Measurements from ENCODE around the gene EHBP1L1. TPM values are rescaled to one million over a fixed set of nuclear protein-coding genes. Genes with fewer than 3 reads are reported as not detected.

EHBP1L1 gene
- polyA plus RNA-seq, 1 donor from 2014 or later = 18.3 TPM

GRCh38 chr11:65571420-65571819 is 4.4 kb upstream of the EHBP1L1 start:
- peaks cover 15% of the 10 kb centered on the region for H4K20me1 ChIP-seq (ENCODE audit: insufficient read depth)
- peaks cover 54% of the 10 kb centered on the region for H3K79me2 ChIP-seq (replicated peaks; ENCODE audit: insufficient read depth, low read length)
- H3K9me3 ChIP-seq (ENCODE audit: low read length) = no peaks in the 10 kb centered on the region
- peak overlapping the region; percentile 82 for H3K4me3 ChIP-seq (ENCODE audit: low read length)
- no peaks in the 10 kb centered on the region for H3K36me3 ChIP-seq (ENCODE audit: insufficient read depth, low read length)
- no peak overlapping the region for H2AFZ ChIP-seq (ENCODE audit: low read depth, low read length)
- peaks cover 7% of the 10 kb centered on the region for H3K27me3 ChIP-seq (ENCODE audit: insufficient read depth, low read depth, low read length)
- H3F3A ChIP-seq (ENCODE audit: insufficient read depth, low read length, poor library complexity, severe bottlenecking) = peaks cover 9% of the 10 kb centered on the region
- TF ChIP-seq TAF1 (IDR thresholded peaks at IDR 0.05; ENCODE audit: low read depth) = no peak
- no peak for TF ChIP-seq EZH2 (IDR thresholded peaks at IDR 0.05; ENCODE audit: borderline replicate concordance, insufficient read depth, low read length, poor library complexity, severe bottlenecking)
- TF ChIP-seq RAD21 (conservative IDR thresholded peaks at IDR 0.05) = no peak
- TF ChIP-seq, protein P1, sequence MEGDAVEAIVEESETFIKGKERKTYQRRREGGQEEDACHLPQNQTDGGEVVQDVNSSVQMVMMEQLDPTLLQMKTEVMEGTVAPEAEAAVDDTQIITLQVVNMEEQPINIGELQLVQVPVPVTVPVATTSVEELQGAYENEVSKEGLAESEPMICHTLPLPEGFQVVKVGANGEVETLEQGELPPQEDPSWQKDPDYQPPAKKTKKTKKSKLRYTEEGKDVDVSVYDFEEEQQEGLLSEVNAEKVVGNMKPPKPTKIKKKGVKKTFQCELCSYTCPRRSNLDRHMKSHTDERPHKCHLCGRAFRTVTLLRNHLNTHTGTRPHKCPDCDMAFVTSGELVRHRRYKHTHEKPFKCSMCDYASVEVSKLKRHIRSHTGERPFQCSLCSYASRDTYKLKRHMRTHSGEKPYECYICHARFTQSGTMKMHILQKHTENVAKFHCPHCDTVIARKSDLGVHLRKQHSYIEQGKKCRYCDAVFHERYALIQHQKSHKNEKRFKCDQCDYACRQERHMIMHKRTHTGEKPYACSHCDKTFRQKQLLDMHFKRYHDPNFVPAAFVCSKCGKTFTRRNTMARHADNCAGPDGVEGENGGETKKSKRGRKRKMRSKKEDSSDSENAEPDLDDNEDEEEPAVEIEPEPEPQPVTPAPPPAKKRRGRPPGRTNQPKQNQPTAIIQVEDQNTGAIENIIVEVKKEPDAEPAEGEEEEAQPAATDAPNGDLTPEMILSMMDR (IDR thresholded peaks at IDR 0.05; ENCODE audit: poor library complexity, severe bottlenecking) = no peak
- TF ChIP-seq POLR2AphosphoS5 (IDR thresholded peaks at IDR 0.05) = no peak
- no peak for TF ChIP-seq MXI1 (conservative IDR thresholded peaks at IDR 0.05; ENCODE audit: poor library complexity, severe bottlenecking)
- TF ChIP-seq EP300 (conservative IDR thresholded peaks at IDR 0.05; ENCODE audit: poor library complexity, severe bottlenecking) = no peak
- no peak for TF ChIP-seq SMC3 (conservative IDR thresholded peaks at IDR 0.05; ENCODE audit: poor library complexity)
- TF ChIP-seq REST (IDR thresholded peaks at IDR 0.05; ENCODE audit: borderline replicate concordance) = no peak
- H3K9me2 ChIP-seq (ENCODE audit: insufficient read depth, low read length) = no peaks in the 10 kb centered on the region
- H3K27ac ChIP-seq (ENCODE audit: low read length) = peak overlapping the region; percentile 73
- peak overlapping the region; percentile 91 for H3K9ac ChIP-seq (ENCODE audit: low read length)
- H3K4me2 ChIP-seq (ENCODE audit: low read length) = peak overlapping the region; percentile 96

GRCh38 chr11:65571940-65572339 is 3.9 kb upstream of the EHBP1L1 start:
- Histone ChIP-seq H3K27me3 (ENCODE audit: insufficient read depth, low read depth, low read length) (peaks cover 7% of the 10 kb centered on the region), H3K9me2 (ENCODE audit: insufficient read depth, low read length) (no peaks in the 10 kb centered on the region), H3K9ac (ENCODE audit: low read length) (peak overlapping the region; percentile 91), H3K27ac (ENCODE audit: low read length) (peak overlapping the region; percentile 73), H3K4me2 (ENCODE audit: low read length) (peak overlapping the region; percentile 96), H4K20me1 (ENCODE audit: insufficient read depth) (peaks cover 15% of the 10 kb centered on the region), H3K4me3 (ENCODE audit: low read length) (peak overlapping the region; percentile 82), H3K9me3 (ENCODE audit: low read length) (no peaks in the 10 kb centered on the region), H3K36me3 (ENCODE audit: insufficient read depth, low read length) (no peaks in the 10 kb centered on the region), H3K79me2 (replicated peaks; ENCODE audit: insufficient read depth, low read length) (peaks cover 53% of the 10 kb centered on the region), H2AFZ (ENCODE audit: low read depth, low read length) (no peak overlapping the region), H3F3A (ENCODE audit: insufficient read depth, low read length, poor library complexity, severe bottlenecking) (peaks cover 9% of the 10 kb centered on the region)
- TF ChIP-seq RAD21 (conservative IDR thresholded peaks at IDR 0.05) (peak; percentile 59), SMC3 (conservative IDR thresholded peaks at IDR 0.05; ENCODE audit: poor library complexity) (peak; percentile 66), MXI1 (conservative IDR thresholded peaks at IDR 0.05; ENCODE audit: poor library complexity, severe bottlenecking) (no peak), POLR2AphosphoS5 (IDR thresholded peaks at IDR 0.05) (no peak), EP300 (conservative IDR thresholded peaks at IDR 0.05; ENCODE audit: poor library complexity, severe bottlenecking) (no peak), REST (IDR thresholded peaks at IDR 0.05; ENCODE audit: borderline replicate concordance) (no peak), TAF1 (IDR thresholded peaks at IDR 0.05; ENCODE audit: low read depth) (no peak), EZH2 (IDR thresholded peaks at IDR 0.05; ENCODE audit: borderline replicate concordance, insufficient read depth, low read length, poor library complexity, severe bottlenecking) (no peak)
- TF ChIP-seq, protein P1 (IDR thresholded peaks at IDR 0.05; ENCODE audit: poor library complexity, severe bottlenecking) = peak; percentile 65

Measured in neural cell (in vitro differentiated cells).